IPS-18c (cell line): ENCODE data around the gene SZT2.

Experiments
- H3K4me3 ChIP-seq: 2 replicates; pipeline ENCODE4 v1.7.0; 2013; ENCODE audit warnings: low read depth, mild to moderate bottlenecking, low read length, moderate library complexity; ENCODE audit not compliant: insufficient read depth
- H3K9me3 ChIP-seq: one replicate; pipeline ENCODE4 v1.6.1; 2013; ENCODE audit warnings: mild to moderate bottlenecking, low read length, moderate library complexity; ENCODE audit not compliant: control insufficient read depth, insufficient read depth

SZT2 gene

GRCh38 chr1:43389326-43390313, at the start of gene SZT2, which contains the start of gene MED8:
SZT2 (plus strand) TSS chr1:43389899; CDS start chr1:43389969, 70 bp downstream.
MED8 (minus strand) TSS chr1:43389800; CDS start chr1:43389764, 36 bp downstream.
- peak within 1 kb of the TSS; percentile 84 for H3K4me3 ChIP-seq
- H3K9me3 ChIP-seq: no peaks in the 10 kb centered on the region

GRCh38 chr1:43340559-43340958, 49.1 kb upstream of the SZT2 start:
- Histone ChIP-seq H3K4me3 (no peak overlapping the region), H3K9me3 (no peaks in the 10 kb centered on the region)

- H3K4me3 ChIP-seq: no peak overlapping the region
Observed at GRCh38 chr1:43344267-43344850, 45.3 kb upstream of the SZT2 start.

DNA sequence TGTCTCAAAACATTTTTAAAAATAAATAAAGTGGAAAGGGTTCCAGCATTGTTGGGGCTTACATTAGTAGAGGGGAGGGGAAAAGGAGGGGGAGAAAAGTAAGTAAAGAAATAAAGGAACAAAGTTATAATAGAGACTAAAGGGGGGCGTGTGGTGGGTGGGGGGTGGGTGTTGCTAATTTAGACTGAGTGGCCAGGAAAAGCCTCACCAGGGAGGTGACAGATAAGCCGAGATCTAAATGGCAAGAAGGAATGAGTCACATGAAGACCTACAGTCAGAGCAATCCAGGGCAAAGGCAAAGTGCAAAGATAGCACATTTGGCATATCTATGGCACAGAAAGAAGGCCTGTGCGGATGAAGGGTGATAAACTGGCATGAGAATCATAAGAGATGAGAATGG, 44.6 kb upstream of the SZT2 start:
- H3K4me3 ChIP-seq: no peak overlapping the region
- peaks cover 2% of the 10 kb centered on the region for H3K9me3 ChIP-seq

More at GRCh38 chr1:43344267-43344850, 45.3 kb upstream of the SZT2 start:
- H3K9me3 ChIP-seq: peaks cover 2% of the 10 kb centered on the region

- no peak overlapping the region for H3K4me3 ChIP-seq
- H3K9me3 ChIP-seq: peaks cover 2% of the 10 kb centered on the region
Observed at GRCh38 chr1:43346636-43347035, 43.1 kb upstream of the SZT2 start.

GRCh38 chr1:43348343-43348808, 41.3 kb upstream of the SZT2 start:
- peak overlapping the region; percentile 73 for H3K4me3 ChIP-seq
- H3K9me3 ChIP-seq: peaks cover 2% of the 10 kb centered on the region

DNA sequence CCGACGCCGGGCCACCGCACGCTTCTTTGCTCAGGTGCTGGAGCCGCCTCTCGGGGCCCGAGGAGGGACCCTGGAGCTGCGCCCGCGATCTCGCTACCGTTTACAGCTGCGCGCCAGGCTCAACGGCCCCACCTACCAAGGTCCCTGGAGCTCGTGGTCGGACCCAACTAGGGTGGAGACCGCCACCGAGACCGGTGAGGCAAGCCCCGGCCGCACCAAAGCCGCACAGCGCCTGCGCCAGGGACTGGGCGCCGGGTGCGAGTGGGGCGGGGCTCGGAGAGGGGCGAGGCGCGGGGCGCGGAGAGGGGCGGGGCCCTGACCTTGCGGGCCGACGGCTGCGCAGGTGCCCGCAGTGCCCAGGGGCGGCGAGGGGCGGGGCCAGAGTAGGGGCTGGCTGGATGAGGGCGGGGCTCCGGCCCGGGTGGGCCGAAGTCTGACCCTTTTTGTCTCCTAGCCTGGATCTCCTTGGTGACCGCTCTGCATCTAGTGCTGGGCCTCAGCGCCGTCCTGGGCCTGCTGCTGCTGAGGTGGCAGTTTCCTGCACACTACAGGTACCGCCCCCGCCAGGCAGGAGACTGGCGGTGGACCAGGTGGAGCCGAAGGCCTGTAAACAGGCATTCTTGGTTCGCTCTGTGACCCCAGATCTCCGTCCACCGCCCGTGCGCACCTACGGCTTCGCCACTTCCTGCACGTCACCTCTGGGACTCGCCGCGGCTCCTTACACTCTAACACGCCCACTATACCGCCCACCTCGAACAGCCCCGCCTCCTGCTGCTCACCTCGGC, 40.7 kb upstream of the SZT2 start:
- H3K9me3 ChIP-seq: peaks cover 2% of the 10 kb centered on the region
- H3K4me3 ChIP-seq: peak overlapping the region; percentile 73

- Histone ChIP-seq H3K9me3 (peaks cover 2% of the 10 kb centered on the region), H3K4me3 (peak overlapping the region; percentile 73)
Observed at GRCh38 chr1:43349594-43350306, 39.9 kb upstream of the SZT2 start.

DNA sequence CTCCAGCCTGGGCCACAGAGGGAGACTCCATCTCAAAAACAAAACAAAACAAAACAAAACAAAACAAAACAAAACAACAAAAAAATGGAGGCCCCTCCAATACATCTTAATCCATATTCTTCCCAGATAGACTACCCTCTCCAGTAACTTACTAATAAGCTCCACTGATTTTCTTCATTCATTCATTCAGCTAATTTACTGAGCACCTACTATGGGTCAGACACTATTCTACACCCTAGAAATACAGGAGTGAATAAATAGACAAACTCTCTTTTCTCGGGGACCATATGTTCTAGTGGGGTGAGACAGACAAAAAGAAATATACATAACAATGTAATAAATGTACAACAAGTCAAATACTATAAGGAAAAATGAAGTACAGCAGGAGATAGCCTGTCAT, 38.7 kb upstream of the SZT2 start:
- Histone ChIP-seq H3K4me3 (no peak overlapping the region), H3K9me3 (peaks cover 2% of the 10 kb centered on the region)

DNA sequence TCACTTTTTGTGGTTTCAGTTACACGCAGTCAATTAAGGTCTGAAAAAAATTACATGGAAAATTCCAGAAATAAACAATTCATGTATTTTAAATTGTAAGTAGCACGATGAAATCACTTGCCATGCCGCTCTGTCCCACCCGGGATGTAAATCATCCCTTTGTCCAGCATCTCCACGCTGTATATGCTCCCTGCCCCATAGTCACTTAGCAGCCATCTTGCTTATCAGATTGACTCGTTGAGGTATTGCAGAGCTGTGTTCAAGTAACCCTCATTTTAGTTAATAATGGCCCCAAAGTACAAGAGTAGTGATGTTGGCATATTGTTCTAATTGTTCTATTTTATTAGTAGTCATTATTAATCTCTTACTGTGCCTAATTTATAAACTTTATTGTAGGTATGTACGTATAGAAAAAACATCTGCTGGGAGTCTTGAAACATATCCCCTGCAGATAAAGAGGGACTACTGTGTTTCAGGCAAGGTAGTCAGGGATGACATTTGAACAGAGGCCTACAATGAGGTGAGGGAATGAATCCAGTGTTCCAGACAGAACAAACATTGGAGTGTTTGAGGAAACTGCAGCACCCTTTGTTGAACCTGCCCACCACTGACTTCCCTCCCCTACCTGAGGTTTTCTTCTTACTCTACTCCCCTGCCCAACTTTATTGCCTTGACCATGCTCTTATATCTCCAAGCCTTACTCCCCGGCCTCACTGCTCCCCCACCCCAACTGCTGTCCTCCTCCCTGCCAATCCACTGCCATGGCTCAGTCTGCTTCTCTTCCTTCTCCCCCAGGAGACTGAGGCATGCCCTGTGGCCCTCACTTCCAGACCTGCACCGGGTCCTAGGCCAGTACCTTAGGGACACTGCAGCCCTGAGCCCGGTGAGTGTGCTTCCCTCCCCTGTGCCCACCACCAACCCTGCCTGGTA, 38.0 kb upstream of the SZT2 start:
- H3K9me3 ChIP-seq: no peaks in the 10 kb centered on the region

DNA sequence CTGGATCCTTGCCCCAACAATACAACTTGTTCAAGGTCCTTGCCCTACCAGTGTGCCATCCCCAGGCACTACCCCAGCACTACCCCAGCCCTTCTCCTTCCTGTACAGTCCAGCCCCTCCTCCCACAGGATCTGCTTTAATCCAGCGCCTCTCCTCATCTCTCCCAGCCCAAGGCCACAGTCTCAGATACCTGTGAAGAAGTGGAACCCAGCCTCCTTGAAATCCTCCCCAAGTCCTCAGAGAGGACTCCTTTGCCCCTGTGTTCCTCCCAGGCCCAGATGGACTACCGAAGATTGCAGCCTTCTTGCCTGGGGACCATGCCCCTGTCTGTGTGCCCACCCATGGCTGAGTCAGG, 37.4 kb upstream of the SZT2 start:
- Histone ChIP-seq H3K9me3 (no peaks in the 10 kb centered on the region), H3K4me3 (no peak overlapping the region)

More for the DNA sequence above, 38.0 kb upstream of the SZT2 start:
- no peak overlapping the region for H3K4me3 ChIP-seq

DNA sequence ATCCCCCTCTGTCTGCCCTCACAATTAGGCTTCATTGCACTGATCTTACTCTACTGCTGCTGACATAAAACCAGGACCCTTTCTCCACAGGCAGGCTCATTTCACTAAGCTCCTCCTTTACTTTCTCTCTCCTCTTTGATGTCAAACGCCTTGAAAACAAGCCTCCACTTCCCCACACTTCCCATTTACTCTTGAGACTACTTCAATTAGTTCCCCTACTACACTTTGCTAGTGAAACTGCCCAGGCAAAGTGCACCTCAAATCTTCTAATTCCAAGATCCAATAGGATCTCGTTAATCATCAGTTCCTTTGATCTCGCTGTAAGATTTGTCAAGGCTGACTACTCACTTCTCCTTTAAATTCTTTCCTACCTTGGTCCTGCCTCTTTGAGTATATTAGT, 36.8 kb upstream of the SZT2 start:
- H3K4me3 ChIP-seq: no peak overlapping the region
- H3K9me3 ChIP-seq: no peaks in the 10 kb centered on the region

- H3K4me3 ChIP-seq: no peak overlapping the region
- no peaks in the 10 kb centered on the region for H3K9me3 ChIP-seq
Observed at GRCh38 chr1:43354471-43354870, 35.2 kb upstream of the SZT2 start.

DNA sequence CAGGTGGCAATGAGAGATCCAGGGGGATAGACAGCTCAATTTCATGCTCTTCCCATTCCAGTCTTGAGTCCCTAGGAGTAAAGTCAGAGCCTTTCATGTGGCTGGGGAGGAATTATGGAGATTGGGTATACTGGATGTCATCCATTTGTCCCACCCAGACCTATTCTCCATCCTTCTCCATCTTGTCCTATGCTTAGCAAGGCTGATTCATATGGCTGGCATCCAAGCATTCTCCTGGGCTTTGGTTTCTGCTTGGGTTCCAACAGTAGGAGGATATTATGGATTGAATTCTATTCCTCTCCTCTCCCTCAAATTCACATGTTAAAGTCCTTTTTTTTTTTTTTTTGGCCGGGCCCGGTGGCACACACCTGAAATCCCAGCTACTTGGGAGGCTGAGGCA, 34.8 kb upstream of the SZT2 start:
- no peak overlapping the region for H3K4me3 ChIP-seq
- no peaks in the 10 kb centered on the region for H3K9me3 ChIP-seq

GRCh38 chr1:43357251-43357650, 32.4 kb upstream of the SZT2 start:
- no peaks in the 10 kb centered on the region for H3K9me3 ChIP-seq
- H3K4me3 ChIP-seq: no peak overlapping the region
